ENCODE results near the gene CRADD.

DNA sequence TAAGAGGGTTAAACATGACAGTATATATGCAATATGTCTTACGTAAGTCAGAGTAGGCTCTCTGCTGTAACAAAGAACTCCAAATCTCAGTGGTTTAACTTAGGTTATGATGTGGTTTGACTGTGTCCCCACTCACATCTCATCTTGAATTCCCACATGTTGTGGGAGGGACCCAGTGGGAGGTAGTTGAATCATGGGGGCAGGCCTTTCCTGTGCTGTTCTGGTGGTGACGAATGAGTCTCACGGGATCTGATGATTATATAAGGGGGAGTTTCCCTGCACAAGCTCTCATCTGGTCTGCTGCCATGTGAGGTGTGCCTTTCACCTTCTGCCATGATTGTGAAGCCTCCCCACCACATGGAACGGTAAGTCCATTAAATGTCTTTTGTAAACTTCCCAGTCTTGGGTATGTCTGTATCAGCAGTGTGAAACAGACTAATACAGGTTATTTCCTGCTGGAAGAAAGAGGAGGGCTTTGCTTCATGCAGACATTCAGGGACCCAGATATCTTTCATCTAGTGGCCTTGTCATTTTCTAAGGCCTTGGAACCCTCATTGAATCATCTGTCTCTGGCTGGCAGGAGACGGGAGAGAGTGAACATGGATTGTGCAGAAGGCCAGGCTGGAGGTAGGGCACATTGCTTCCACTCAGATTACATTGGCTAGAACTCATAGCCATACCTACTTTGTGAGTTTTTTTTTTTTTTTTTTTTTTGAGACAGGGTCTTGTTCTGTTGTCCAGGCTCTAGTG, 96.1 kb downstream of the CRADD start:
- TF ChIP-seq, protein P1, sequence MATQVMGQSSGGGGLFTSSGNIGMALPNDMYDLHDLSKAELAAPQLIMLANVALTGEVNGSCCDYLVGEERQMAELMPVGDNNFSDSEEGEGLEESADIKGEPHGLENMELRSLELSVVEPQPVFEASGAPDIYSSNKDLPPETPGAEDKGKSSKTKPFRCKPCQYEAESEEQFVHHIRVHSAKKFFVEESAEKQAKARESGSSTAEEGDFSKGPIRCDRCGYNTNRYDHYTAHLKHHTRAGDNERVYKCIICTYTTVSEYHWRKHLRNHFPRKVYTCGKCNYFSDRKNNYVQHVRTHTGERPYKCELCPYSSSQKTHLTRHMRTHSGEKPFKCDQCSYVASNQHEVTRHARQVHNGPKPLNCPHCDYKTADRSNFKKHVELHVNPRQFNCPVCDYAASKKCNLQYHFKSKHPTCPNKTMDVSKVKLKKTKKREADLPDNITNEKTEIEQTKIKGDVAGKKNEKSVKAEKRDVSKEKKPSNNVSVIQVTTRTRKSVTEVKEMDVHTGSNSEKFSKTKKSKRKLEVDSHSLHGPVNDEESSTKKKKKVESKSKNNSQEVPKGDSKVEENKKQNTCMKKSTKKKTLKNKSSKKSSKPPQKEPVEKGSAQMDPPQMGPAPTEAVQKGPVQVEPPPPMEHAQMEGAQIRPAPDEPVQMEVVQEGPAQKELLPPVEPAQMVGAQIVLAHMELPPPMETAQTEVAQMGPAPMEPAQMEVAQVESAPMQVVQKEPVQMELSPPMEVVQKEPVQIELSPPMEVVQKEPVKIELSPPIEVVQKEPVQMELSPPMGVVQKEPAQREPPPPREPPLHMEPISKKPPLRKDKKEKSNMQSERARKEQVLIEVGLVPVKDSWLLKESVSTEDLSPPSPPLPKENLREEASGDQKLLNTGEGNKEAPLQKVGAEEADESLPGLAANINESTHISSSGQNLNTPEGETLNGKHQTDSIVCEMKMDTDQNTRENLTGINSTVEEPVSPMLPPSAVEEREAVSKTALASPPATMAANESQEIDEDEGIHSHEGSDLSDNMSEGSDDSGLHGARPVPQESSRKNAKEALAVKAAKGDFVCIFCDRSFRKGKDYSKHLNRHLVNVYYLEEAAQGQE (IDR thresholded peaks at IDR 0.05; ENCODE audit: low read depth), result no peak
- TF ChIP-seq YY1 (IDR thresholded peaks at IDR 0.05; ENCODE audit: low read depth) (no peak), EP300 (IDR thresholded peaks at IDR 0.05; ENCODE audit: borderline replicate concordance) (no peak), CEBPB (IDR thresholded peaks at IDR 0.05) (no peak), TAF1 (IDR thresholded peaks at IDR 0.05; ENCODE audit: low read depth) (no peak), RAD21 (IDR thresholded peaks at IDR 0.05; ENCODE audit: low read depth) (no peak), CREB1 (IDR thresholded peaks at IDR 0.05; ENCODE audit: low read depth) (no peak), ZBTB7A (IDR thresholded peaks at IDR 0.05; ENCODE audit: low read depth) (no peak)
- TF ChIP-seq, protein P2, sequence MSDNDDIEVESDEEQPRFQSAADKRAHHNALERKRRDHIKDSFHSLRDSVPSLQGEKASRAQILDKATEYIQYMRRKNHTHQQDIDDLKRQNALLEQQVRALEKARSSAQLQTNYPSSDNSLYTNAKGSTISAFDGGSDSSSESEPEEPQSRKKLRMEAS (IDR thresholded peaks at IDR 0.05), result no peak
